Effector memory CD4-positive, alpha-beta T cell (primary cell): ENCODE results near the gene LDLRAD3.
A peak's percentile ranks its signal among the peaks of the same experiment; 100 is the strongest.
"Not testable (repeated sequence)": the region's sequence is repeated elsewhere in the genome, so short reads cannot be mapped to it uniquely, and the experiment has no call there.

ENCODE experiments used
- DNase-seq, 3 donors: peaks; one replicate each; pipeline ENCODE4 v3.0.0-alpha.2; 2020
- H3K27ac ChIP-seq: 2 replicates; pipeline ENCODE4 v1.7.0; 2013; ENCODE audit warnings: mild to moderate bottlenecking, low read length, moderate library complexity; ENCODE audit not compliant: insufficient read depth, poor library complexity, severe bottlenecking
- H3K27me3 ChIP-seq: replicated peaks from 2 replicates; pipeline ENCODE4 v1.7.0; 2013; ENCODE audit warnings: mild to moderate bottlenecking, low read length; ENCODE audit not compliant: insufficient read depth, control insufficient read depth, poor library complexity, severe bottlenecking
- H3K36me3 ChIP-seq: 2 replicates; pipeline ENCODE4 v1.7.0; 2013; ENCODE audit warnings: mild to moderate bottlenecking, low read length, moderate library complexity; ENCODE audit not compliant: control insufficient read depth, insufficient read depth
- H3K4me1 ChIP-seq: 2 replicates; pipeline ENCODE4 v1.7.0; 2013; ENCODE audit warnings: low read length, mild to moderate bottlenecking; ENCODE audit not compliant: control insufficient read depth, insufficient read depth, poor library complexity, severe bottlenecking
- H3K4me3 ChIP-seq: 2 replicates; pipeline ENCODE4 v1.7.0; 2013; ENCODE audit warnings: low read length, low read depth, mild to moderate bottlenecking; ENCODE audit not compliant: insufficient read depth, poor library complexity, severe bottlenecking
- H3K9me3 ChIP-seq: 2 replicates; pipeline ENCODE4 v1.7.0; 2013; ENCODE audit warnings: mild to moderate bottlenecking, low read length, moderate library complexity; ENCODE audit not compliant: control insufficient read depth
- total RNA-seq, 3 donors: gene quantifications; one replicate each; lab custom pipeline; 2026; lab: John Stamatoyannopoulos, UW

Gene LDLRAD3
- total RNA-seq: 0 to 0.39 (median 0.09) reads per million in 3 donors

DNA sequence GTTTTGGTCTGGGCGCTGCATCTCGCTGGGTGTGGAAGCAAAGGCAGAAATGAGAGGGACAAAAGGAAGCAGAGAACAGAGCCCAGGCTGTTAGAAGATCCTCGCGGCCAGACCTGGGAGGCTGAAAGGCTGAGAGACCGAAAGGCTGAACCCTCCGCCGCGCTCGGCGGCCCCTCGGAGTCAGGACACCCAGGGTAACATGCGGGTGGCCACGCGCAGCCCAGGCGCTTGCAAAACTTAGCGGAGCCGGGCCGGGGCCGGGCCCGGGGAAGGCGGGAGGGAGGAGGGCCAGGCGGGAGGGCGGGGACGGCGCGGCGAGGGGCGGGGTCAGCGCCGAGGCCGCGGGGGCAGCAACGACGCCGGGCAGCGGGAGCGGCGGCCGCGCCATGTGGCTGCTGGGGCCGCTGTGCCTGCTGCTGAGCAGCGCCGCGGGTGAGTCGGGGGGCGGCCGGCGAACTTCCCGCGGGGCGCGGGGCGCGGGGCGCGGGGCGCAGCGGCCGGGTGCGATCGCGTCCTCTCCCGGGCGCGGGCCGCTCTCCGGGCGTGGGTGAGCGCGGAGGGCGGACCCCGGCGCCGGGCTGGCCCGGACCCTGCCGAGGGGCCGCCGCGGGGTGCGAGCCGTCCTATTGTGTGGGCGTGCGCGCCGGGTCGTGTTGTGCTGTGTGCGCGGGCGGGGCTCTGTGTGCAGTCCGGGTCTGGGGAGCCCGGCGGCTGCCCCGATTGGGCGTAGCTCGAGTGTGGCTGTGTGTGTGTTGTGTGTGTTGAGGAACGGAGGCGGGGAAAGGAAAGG lies at the start of gene LDLRAD3:
LDLRAD3 (plus strand) TSS at position 350 of the 790 bp plus-strand sequence; CDS start at position 387, 37 bp downstream.
- Histone ChIP-seq H3K36me3 (no peaks in the 10 kb centered on the region), H3K4me3 (peak within 1 kb of the TSS; percentile 31), H3K27me3 (peaks cover 7% of the 10 kb centered on the region), H3K4me1 (no peaks in the 10 kb centered on the region), H3K27ac (no peak within 1 kb of the TSS), H3K9me3 (no peaks in the 10 kb centered on the region)
- DNase-seq: no peak

DNA sequence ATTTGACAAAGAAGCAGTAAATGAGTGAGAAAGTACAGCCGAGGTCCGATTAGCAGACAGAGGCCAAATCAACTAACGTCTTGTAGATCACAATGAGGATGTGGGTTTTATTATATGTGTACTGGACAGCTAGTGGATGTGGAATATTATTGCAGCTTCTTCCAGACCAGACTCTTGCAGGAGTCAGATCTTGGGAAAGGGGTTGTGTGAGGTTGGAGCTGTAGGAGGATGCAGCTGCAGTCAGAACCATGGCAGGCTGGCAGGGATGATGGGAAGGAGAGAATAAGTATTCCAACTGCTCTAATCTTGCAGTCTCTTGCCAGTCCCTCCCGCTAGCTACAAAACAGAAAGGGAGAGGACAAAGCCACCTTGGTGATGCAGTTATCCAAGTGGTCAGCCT lies 46.8 kb upstream of the LDLRAD3 start:
- Histone ChIP-seq H3K27ac (no peak overlapping the region), H3K27me3 (no peaks in the 10 kb centered on the region), H3K4me1 (no peaks in the 10 kb centered on the region)

GRCh38 chr11:35902961-35903360 lies 40.9 kb upstream of the LDLRAD3 start:
- H3K9me3 ChIP-seq: no peaks in the 10 kb centered on the region

More for the DNA sequence above, 46.8 kb upstream of the LDLRAD3 start:
- DNase-seq: no peak
- Histone ChIP-seq H3K9me3 (no peaks in the 10 kb centered on the region), H3K36me3 (no peaks in the 10 kb centered on the region), H3K4me3 (no peak overlapping the region)

GRCh38 chr11:35905646-35906276 lies 38.1 kb upstream of the LDLRAD3 start:
- no peaks in the 10 kb centered on the region for H3K4me1 ChIP-seq
- H3K4me3 ChIP-seq: no peak overlapping the region
- no peak overlapping the region for H3K27ac ChIP-seq
- H3K36me3 ChIP-seq: no peaks in the 10 kb centered on the region
- no peak for DNase-seq
- no peaks in the 10 kb centered on the region for H3K27me3 ChIP-seq
- H3K9me3 ChIP-seq: no peaks in the 10 kb centered on the region

More at GRCh38 chr11:35902961-35903360, 40.9 kb upstream of the LDLRAD3 start:
- H3K36me3 ChIP-seq: no peaks in the 10 kb centered on the region
- DNase-seq: no peak
- H3K27me3 ChIP-seq: no peaks in the 10 kb centered on the region
- H3K4me1 ChIP-seq: no peaks in the 10 kb centered on the region
- no peak overlapping the region for H3K4me3 ChIP-seq
- H3K27ac ChIP-seq: no peak overlapping the region

DNA sequence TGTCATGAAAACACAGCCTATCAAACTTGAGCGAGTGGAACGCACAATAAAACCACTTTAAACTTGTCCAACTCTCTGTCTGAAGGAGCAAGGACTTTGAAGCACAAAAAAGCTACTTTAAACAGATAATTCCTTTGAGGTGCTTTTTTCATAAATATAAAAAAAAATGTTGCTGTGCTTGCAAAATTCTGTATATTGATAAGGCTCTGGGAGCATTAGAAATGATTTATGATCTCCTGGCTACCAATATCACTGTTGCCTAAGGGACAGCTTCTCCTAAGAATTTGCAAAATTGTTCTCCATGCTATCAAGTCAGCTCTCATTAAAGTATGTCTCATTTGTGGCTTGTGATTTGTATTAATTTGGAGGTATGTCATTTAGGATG lies 37.6 kb upstream of the LDLRAD3 start:
- no peak for DNase-seq
- Histone ChIP-seq H3K27ac (no peak overlapping the region), H3K9me3 (no peaks in the 10 kb centered on the region), H3K4me3 (no peak overlapping the region), H3K4me1 (no peaks in the 10 kb centered on the region), H3K27me3 (no peaks in the 10 kb centered on the region), H3K36me3 (no peaks in the 10 kb centered on the region)

- Histone ChIP-seq H3K4me3 (no peak overlapping the region), H3K27ac (no peak overlapping the region), H3K27me3 (no peaks in the 10 kb centered on the region), H3K4me1 (no peaks in the 10 kb centered on the region), H3K36me3 (no peaks in the 10 kb centered on the region), H3K9me3 (no peaks in the 10 kb centered on the region)
- no peak for DNase-seq
Observed at GRCh38 chr11:35906681-35907080, 37.2 kb upstream of the LDLRAD3 start.

GRCh38 chr11:35907648-35908431 lies 36.0 kb upstream of the LDLRAD3 start:
- H3K4me3 ChIP-seq: no peak overlapping the region
- DNase-seq: no peak
- no peaks in the 10 kb centered on the region for H3K4me1 ChIP-seq
- no peaks in the 10 kb centered on the region for H3K27me3 ChIP-seq
- H3K27ac ChIP-seq: no peak overlapping the region
- no peaks in the 10 kb centered on the region for H3K36me3 ChIP-seq
- H3K9me3 ChIP-seq: no peaks in the 10 kb centered on the region

- H3K27me3 ChIP-seq, H3K4me1 ChIP-seq, H3K27ac ChIP-seq: not testable (repeated sequence)
Observed at GRCh38 chr11:35908432-35908771, 35.5 kb upstream of the LDLRAD3 start.

GRCh38 chr11:35909511-35910265 lies 34.2 kb upstream of the LDLRAD3 start:
- Histone ChIP-seq H3K4me1 (no peaks in the 10 kb centered on the region), H3K27me3 (no peaks in the 10 kb centered on the region), H3K36me3 (no peaks in the 10 kb centered on the region), H3K9me3 (no peaks in the 10 kb centered on the region), H3K27ac (no peak overlapping the region), H3K4me3 (no peak overlapping the region)
- DNase-seq: no peak

More at GRCh38 chr11:35908432-35908771, 35.5 kb upstream of the LDLRAD3 start:
- DNase-seq, H3K4me3 ChIP-seq, H3K9me3 ChIP-seq, H3K36me3 ChIP-seq: not testable (repeated sequence)
